Endothelial cell of umbilical vein (primary cell): ENCODE results near the gene HOXB5.

Experiments used
- CTCF ChIP-seq, 2 donors: IDR thresholded peaks; 1 replicate in 1 of 2; 2 replicates in 1 of 2; pipeline ENCODE4 v1.5.1; 2011; ENCODE audit warnings: low read length in 2 of 2, mild to moderate bottlenecking in 2 of 2, moderate library complexity in 2 of 2, control low read depth in 1 of 2, inconsistent platforms in 1 of 2, low read depth in 1 of 2; ENCODE audit not compliant: insufficient read depth in 1 of 2; ENCODE audit errors: extremely low read depth in 1 of 2
- POLR2A ChIP-seq: IDR thresholded peaks from 2 replicates; pipeline ENCODE4 v1.6.1; 2012; ENCODE audit warnings: low read depth, mild to moderate bottlenecking, control low read depth, low read length
- POLR2AphosphoS5 ChIP-seq: IDR thresholded peaks from 2 replicates; pipeline ENCODE4 v1.6.1; 2012; ENCODE audit warnings: low read depth, mild to moderate bottlenecking, control low read depth, low read length, moderate library complexity; ENCODE audit not compliant: insufficient read depth

DNA sequence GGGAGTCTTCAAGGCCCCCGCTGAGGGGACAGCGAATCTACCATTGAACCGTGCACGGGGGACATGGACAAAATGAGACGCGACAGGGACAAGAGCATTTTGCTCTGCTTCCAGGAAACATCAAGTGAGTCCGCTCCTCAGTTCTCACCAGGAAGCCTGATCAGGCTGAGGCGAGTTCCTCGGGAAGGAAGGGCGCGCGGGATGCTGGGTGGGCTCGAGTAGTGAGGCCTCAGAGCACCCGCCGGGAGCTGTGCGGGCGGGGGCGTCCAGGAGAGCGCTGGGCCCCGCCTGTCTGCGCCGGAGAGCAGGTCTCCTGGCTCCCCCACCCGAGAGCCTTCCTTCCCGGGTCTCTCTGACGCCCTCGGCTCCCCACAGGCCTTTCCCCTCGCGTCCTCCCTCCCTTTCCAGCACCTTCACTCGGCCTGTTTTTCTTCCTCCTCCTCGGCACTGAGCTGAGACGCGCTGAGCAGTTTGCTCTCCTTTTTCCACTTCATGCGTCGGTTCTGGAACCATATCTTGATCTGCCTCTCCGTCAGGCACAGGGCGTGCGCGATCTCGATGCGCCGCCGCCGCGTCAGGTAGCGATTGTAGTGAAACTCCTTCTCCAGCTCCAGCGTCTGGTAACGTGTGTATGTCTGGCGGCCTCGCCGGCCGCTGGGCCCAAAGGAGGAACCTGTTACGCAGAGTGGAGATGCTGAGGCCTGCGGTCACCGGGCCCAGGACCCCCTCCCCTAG is 2.6 kb upstream of the HOXB5 start:
- TF ChIP-seq POLR2AphosphoS5, result no peak
- TF ChIP-seq CTCF (IDR thresholded peaks at IDR 0.05; ENCODE audit: extremely low read depth in 1 of 2, insufficient read depth in 1 of 2, low read depth in 1 of 2, low read length in 2 of 2), result no peak
- no peak for TF ChIP-seq POLR2A
